ENCODE data around the gene POLR1A. TPM values are rescaled to one million over a fixed set of nuclear protein-coding genes. Genes with fewer than 3 reads are reported as not detected.

POLR1A gene
- total RNA-seq, 4 donors from 2014 or later = 9.0 to 22.0 (median 15.8) TPM

DNA sequence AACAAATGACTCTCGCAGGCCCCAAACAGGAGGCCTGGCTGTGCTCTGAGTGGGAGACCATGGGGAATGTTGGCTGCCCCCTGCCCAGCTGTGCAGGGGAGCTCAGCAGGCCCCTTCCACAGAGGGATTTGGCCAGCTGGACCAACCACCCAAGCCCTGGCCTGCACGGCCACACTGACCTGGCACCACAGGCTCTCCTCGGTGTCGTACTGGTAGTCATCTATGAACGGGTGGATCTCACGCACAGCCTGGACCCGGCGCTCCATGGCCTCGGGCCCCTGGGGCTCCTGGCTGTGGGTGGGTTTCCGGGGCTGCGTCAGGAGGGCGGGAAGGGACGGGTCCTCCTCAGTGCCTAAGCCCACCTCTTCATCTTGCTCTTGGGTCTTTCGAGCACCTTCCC is 74.5 kb downstream of the POLR1A start:
- TF ChIP-seq, protein P1, sequence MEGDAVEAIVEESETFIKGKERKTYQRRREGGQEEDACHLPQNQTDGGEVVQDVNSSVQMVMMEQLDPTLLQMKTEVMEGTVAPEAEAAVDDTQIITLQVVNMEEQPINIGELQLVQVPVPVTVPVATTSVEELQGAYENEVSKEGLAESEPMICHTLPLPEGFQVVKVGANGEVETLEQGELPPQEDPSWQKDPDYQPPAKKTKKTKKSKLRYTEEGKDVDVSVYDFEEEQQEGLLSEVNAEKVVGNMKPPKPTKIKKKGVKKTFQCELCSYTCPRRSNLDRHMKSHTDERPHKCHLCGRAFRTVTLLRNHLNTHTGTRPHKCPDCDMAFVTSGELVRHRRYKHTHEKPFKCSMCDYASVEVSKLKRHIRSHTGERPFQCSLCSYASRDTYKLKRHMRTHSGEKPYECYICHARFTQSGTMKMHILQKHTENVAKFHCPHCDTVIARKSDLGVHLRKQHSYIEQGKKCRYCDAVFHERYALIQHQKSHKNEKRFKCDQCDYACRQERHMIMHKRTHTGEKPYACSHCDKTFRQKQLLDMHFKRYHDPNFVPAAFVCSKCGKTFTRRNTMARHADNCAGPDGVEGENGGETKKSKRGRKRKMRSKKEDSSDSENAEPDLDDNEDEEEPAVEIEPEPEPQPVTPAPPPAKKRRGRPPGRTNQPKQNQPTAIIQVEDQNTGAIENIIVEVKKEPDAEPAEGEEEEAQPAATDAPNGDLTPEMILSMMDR (IDR thresholded peaks at IDR 0.05; ENCODE audit: low read depth) = no peak

DNA sequence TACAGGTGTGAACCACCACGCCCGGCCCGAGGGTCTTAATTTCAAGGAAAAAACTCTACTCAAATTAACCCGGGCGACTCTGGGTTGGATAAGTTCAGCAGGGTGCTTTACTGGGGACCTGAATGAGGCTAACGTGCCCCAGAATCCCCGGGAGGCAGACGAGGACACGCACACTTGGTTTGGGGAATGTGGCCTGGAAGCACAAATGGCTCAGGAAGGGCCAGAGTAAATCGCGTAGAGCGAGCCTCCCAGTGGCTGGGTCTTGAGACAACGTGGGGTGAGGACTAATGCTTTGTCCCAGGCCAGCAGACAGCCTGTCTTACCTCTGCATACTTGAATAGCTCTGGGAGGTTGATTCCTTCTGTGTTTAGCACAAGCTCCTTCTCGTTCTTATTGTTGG is 75.8 kb downstream of the POLR1A start:
- TF ChIP-seq, protein P1 (IDR thresholded peaks at IDR 0.05; ENCODE audit: low read depth) = no peak

DNA sequence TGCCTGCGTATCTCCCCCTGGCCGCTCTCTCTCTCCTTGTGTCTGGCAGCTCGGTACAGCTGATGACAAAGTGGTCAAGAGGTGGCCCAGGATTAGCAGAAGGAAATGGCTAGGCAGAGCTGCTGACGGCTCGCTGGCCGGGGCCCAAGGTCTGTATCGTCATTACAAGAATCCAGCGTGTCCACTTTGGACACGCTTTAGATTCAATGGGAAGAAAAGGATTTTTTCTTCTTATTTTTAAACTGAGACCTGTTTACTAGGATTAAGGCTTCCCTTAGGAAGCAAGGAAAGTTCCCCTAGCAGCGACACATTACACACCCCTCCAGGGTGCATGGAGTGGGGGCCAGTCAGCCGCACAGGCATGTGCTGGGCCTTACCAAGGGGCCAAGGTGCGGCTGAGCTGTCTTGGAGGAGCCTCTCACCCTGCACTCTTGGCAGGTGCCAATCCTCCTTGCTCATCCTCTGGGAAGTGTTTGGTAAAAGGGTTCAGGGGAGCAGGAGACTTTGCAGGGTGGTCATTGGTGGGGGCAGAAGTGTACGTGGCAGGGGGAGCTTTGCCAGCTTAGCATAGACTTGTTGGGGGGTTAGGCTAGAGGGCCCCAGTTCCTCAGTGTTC is 76.8 kb downstream of the POLR1A start:
- TF ChIP-seq, protein P1 (IDR thresholded peaks at IDR 0.05; ENCODE audit: low read depth) = no peak

DNA sequence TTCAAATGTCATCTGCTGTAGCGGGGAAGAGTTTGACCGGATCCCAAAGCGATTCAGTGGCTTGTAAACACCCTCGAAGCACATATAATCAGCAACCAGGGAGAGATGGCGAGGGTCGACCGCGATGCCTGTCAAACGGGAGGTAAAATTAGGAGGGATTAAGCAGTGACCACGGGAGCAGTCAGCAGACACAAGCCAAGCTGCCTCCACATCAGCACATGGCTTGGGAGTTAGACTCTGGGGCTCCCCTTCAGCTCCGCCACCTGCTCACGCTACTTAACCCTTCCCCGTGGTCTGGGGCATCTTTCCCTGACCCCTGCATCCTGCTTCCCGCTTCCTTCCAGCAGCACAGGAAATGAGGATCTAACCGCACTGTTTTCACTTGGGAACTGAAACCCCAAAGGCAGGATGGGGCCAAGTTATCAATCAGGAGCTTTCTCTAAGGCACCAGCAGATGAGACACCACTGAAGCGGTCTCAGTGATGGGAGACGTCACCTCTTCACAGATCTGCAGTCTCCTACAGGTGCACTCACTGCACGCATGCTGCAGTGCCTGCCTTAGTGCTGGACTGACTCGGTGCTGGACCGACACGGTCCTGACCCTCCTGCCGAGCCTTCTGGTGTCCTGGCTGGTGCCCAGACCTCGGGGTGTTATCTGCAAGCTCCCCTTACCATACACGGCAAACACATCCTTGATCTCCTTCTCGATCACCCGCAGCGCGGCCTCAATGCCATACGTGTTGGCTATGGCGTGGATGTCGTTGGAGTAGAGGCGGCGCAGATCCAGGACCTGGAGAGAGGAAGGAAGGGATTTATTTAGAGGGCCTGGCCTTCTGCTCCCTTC is 77.5 kb downstream of the POLR1A start:
- TF ChIP-seq, protein P1 (IDR thresholded peaks at IDR 0.05; ENCODE audit: low read depth) = no peak

DNA sequence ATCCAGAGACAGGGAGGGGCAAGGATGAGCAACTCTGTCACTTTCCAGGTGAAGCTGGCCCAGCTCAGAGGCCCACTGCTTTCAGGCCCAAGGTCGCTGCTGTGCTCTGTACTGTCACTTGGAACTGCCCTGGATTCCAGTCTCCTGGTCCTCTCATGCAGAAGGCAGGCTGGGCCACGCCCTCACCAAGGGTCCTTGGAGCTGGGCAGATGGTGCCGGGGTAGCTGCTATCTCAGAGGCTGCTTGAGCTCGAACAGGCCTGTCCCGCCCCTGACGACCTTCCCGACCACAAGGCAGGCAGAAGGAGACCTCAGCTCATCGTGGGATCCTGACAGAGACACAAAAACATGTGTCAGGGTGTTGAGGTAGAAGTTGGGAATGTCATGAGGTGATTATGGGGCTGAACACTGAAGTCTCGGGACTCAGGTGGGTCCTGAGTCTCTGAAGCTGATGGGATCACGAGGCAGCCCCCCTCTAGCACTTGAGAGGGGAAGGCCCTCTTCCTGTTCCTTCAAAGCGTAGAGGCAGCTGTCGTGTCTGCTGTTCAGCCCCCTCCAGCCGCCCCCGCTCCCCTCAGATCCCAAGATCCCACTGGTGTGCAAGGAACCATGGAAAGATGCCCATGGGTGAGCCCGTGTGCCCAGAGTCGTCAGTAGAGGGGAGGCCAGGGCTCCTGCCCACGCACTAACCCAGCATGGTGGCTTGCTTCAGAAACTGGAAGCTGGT is 78.3 kb downstream of the POLR1A start:
- TF ChIP-seq, protein P1 (IDR thresholded peaks at IDR 0.05; ENCODE audit: low read depth) = no peak

DNA sequence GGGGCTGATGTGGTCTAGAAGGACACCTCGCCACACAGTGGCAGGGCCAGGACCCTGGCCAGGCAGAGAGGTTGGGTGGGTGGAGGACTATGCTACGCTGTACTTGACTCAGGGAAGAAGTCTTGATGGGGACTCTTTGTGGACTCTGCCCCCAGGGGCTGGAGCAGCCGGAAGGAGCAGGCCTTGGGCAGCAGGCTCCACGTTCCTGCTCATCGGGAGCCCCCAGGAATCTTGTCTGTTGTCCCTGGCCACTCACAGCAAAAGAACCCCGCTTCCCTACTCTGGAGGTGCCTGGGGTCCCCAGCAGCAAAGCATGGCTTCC is 79.0 kb downstream of the POLR1A start:
- TF ChIP-seq, protein P1 (IDR thresholded peaks at IDR 0.05; ENCODE audit: low read depth) = no peak
